HepG2 (cell line): ENCODE results near the gene SPP1. TPM values are rescaled to one million over a fixed set of nuclear protein-coding genes. Genes with fewer than 3 reads are reported as not detected.

Source experiments
- ATAC-seq: fragments of 200-7000 bp; cut with Tn5 transposase; 3 replicates; pipeline ENCODE4 v1.9.1; 2020; ENCODE audit warnings: mild to moderate bottlenecking, moderate library complexity
- BruUV-seq: library from RNA; stranded (reverse); fragments of 400-500 nt; replicated peaks from 2 replicates; lab custom pipeline; 2021; lab: Mats Ljungman, UMichigan
- CTCF ChIA-PET: fragments of 300-600 bp; formaldehyde crosslinking; extraction: SDS; loops from one replicate; lab custom pipeline; 2021; ENCODE audit warnings: low total read pairs, inconsistent platforms, low intra/inter-chr PET ratio; lab: Yijun Ruan, JAX
- POLR2A ChIA-PET: fragments of 350-600 bp; sonication (Branson Sonifier 250); formaldehyde crosslinking; loops from one replicate; lab custom pipeline; 2020; ENCODE audit warnings: antibody characterized with exemption, inconsistent platforms; lab: Yijun Ruan, JAX
- DNase-seq: peaks from one replicate; pipeline ENCODE4 v3.0.0-alpha.2; 2015; ENCODE audit warnings: low spot score
- FAIRE-seq: peaks from 3 replicates; lab custom pipeline; 2011; peaks lifted over from hg19 to GRCh38; lab: Jason Lieb, UNC
- H2AFZ ChIP-seq: one replicate; pipeline ENCODE4 v1.6.1; 2011; ENCODE audit warnings: low read length, inconsistent platforms
- H3K27ac ChIP-seq: fragments of 300-600 bp; 3 replicates; pipeline ENCODE4 v1.8.0; 2011; ENCODE audit warnings: mixed run types, mild to moderate bottlenecking, mixed read lengths, low read length, inconsistent platforms; ENCODE audit not compliant: insufficient read depth; ENCODE audit errors: extremely low read length
- H3K27me3 ChIP-seq, 2 experiments: fragments of 200-600 bp in 1 of 2; 2 replicates in 1 of 2; 3 replicates in 1 of 2; pipeline versions ENCODE4 v1.6.0 to v1.8.0; 2011; ENCODE audit warnings: low read length in 2 of 2, mild to moderate bottlenecking in 2 of 2, moderate library complexity in 2 of 2, inconsistent platforms in 1 of 2; ENCODE audit not compliant: insufficient read depth in 2 of 2, control insufficient read depth in 1 of 2
- H3K36me3 ChIP-seq, 2 experiments: fragments of 200-600 bp in 1 of 2; replicated peaks in 1 of 2; 2 replicates in 1 of 2; 3 replicates in 1 of 2; pipeline versions ENCODE4 v1.5.1 to v1.8.0; 2011; ENCODE audit warnings: low read length in 2 of 2, inconsistent platforms in 1 of 2; ENCODE audit not compliant: insufficient read depth in 2 of 2, control insufficient read depth in 1 of 2
- H3K4me1 ChIP-seq: 2 replicates; pipeline ENCODE4 v1.5.1; 2012; ENCODE audit warnings: low read length, inconsistent platforms; ENCODE audit not compliant: insufficient read depth
- H3K4me2 ChIP-seq: 2 replicates; pipeline ENCODE4 v1.6.0; 2011; ENCODE audit warnings: low read depth, low read length, inconsistent platforms
- H3K4me3 ChIP-seq, 3 experiments: fragments of 200-600 bp in 1 of 3; sonication (generic), shearing (Covaris generic) in 1 of 3; replicated peaks in 1 of 3; 2 replicates each; pipeline ENCODE4 v1.5.1; 2011 to 2016; ENCODE audit warnings: low read length in 3 of 3, inconsistent platforms in 2 of 3, low read depth in 2 of 3, mild to moderate bottlenecking in 2 of 3, control low read depth in 1 of 3, mixed read lengths in 1 of 3; ENCODE audit not compliant: insufficient read depth in 1 of 3
- H3K79me2 ChIP-seq: one replicate; pipeline ENCODE4 v1.6.1; 2011; ENCODE audit warnings: low read length, inconsistent platforms; ENCODE audit not compliant: insufficient read depth
- H3K9ac ChIP-seq: 2 replicates; pipeline ENCODE4 v1.6.0; 2011; ENCODE audit warnings: mild to moderate bottlenecking, low read depth, low read length, inconsistent platforms; ENCODE audit not compliant: insufficient read depth
- H3K9me3 ChIP-seq: 2 replicates; pipeline ENCODE4 v1.5.1; 2012; ENCODE audit warnings: mild to moderate bottlenecking, low read length
- H4K20me1 ChIP-seq: 2 replicates; pipeline ENCODE4 v1.6.0; 2011; ENCODE audit warnings: inconsistent platforms, mild to moderate bottlenecking, low read length, moderate library complexity; ENCODE audit not compliant: insufficient read depth
- BRCA1 ChIP-seq: sonication (generic); formaldehyde crosslinking; IDR thresholded peaks from 2 replicates; pipeline ENCODE4 v1.4.0; 2020; ENCODE audit warnings: missing genetic modification reagents
- CTCF ChIP-seq: sonication (generic); formaldehyde crosslinking; IDR thresholded peaks from 2 replicates; pipeline ENCODE4 v1.5.0; 2020; ENCODE audit warnings: mild to moderate bottlenecking, missing genetic modification reagents, moderate library complexity
- SMAD9 ChIP-seq: sonication (generic); formaldehyde crosslinking; IDR thresholded peaks from 2 replicates; pipeline ENCODE4 v1.5.1; 2020; ENCODE audit warnings: mild to moderate bottlenecking, missing genetic modification reagents
- STAG1 ChIP-seq: sonication (generic); formaldehyde crosslinking; IDR thresholded peaks from 2 replicates; pipeline ENCODE4 v1.4.0; 2020; ENCODE audit warnings: missing genetic modification reagents
- in situ Hi-C: cut with HindIII; loops from 2 replicates; pipeline ENCODE4 v1.10.0; 2017; ENCODE audit warnings: low pct_unique_long_range_greater_than_20kb; ENCODE audit not compliant: extremely low pct_ligation_motif_present
- intact Hi-C: fragments of 100-400 bp; cut with micrococcal nuclease; formaldehyde crosslinking; loops from one replicate; pipeline ENCODE4 v1.10.0; 2022; ENCODE audit not compliant: unreplicated experiment
- polyA plus RNA-seq, 8 experiments: library from polyadenylated mRNA; depleted of rRNA in 3 of 8; stranded (reverse) in 7 of 8; unstranded in 1 of 8; fragments of >200 nt; fragmentation: Illumina TruSeq in 4 of 8; extraction: Trizol in 4 of 8; gene quantifications; 2 replicates each; pipeline versions ENCODE4 v1.2.1 to v1.2.3, GENCODE V29; 2011 to 2016; ENCODE audit warnings: low read depth in 4 of 8, missing spikeins in 1 of 8, mixed read lengths in 1 of 8; ENCODE audit not compliant: insufficient read depth in 1 of 8
- total RNA-seq, 5 experiments: library from RNA; depleted of rRNA; stranded (reverse); fragments of >200 nt; fragmentation: Illumina TruSeq; extraction: Trizol; gene quantifications; 2 replicates each; pipeline ENCODE4 v1.2.3, GENCODE V29; 2016; ENCODE audit warnings: low read depth in 1 of 5
- TF ChIP-seq, protein P1 (sequence below): sonication (generic); formaldehyde crosslinking; IDR thresholded peaks from 2 replicates; pipeline ENCODE4 v1.4.0; 2020; ENCODE audit warnings: missing genetic modification reagents, mild to moderate bottlenecking, borderline replicate concordance

The SPP1 gene
- total and polyA plus RNA-seq, 2 of the 13 experiments (the other 11 are each of a cell fraction or from before 2014, with no cell fraction given) = 682 to 788 TPM

DNA sequence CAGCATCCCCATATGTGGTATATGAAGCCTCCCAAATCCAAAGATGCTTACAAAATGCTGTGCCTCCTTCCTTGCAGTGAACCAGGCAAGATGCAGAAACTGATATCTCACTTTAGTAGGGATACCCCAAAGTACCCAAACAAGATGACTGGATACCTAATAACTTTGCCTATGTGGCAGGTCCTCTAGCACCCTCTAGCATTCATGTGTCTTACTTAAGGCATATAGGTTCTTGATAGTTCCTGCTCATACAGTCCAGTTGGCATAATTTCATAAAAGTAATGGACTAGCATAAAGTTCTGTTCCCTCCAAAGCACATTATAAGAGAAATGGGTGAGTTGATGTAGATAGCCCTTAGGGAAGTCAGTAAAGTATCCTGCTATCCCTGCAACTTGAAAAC lies 36.8 kb upstream of the SPP1 start:
- Histone ChIP-seq H3K36me3 (no peaks in the 10 kb centered on the region), H3K4me3 (no peak overlapping the region), H3K79me2 (no peaks in the 10 kb centered on the region), H3K27me3 (no peaks in the 10 kb centered on the region), H4K20me1 (no peaks in the 10 kb centered on the region), H2AFZ (no peak overlapping the region), H3K4me1 (peaks cover 25% of the 10 kb centered on the region), H3K9me3 (no peaks in the 10 kb centered on the region), H3K27ac (no peak overlapping the region), H3K4me2 (no peak overlapping the region), H3K9ac (no peak overlapping the region)
- CTCF ChIA-PET = no interaction called here
- ATAC-seq (no peak), DNase-seq (no peak), FAIRE-seq (no peak)
- POLR2A ChIA-PET = no interaction called here
- in situ Hi-C loops (no loop called here), intact Hi-C loops (no loop called here)
- TF ChIP-seq, protein P1, sequence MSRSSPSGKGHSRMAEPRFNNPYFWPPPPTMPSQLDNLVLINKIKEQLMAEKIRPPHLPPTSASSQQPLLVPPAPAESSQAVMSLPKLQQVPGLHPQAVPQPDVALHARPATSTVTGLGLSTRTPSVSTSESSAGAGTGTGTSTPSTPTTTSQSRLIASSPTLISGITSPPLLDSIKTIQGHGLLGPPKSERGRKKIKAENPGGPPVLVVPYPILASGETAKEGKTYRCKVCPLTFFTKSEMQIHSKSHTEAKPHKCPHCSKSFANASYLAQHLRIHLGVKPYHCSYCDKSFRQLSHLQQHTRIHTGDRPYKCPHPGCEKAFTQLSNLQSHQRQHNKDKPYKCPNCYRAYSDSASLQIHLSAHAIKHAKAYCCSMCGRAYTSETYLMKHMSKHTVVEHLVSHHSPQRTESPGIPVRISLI (CRISPR knock-in tag) = no peak
- TF ChIP-seq STAG1 (peak; percentile 50), BRCA1 (CRISPR knock-in tag) (no peak), CTCF (CRISPR knock-in tag) (peak; percentile 15; the same call in 1 of the 2 replicates), SMAD9 (CRISPR knock-in tag) (no peak)
- no TSS peak for BruUV-seq
